ENCODE measurements around the gene THBS4.

- no peak for TF ChIP-seq ZNF274 (IDR thresholded peaks at IDR 0.05; ENCODE audit: low read depth, low read length)
- TF ChIP-seq SUZ12 (IDR thresholded peaks at IDR 0.05; ENCODE audit: extremely low read depth, insufficient read depth, insufficient read length): no peak
Measured at GRCh38 chr5:79986260-79986659, 48.9 kb upstream of the THBS4 start.

Data from NT2/D1 (cell line).